ENCODE results near the gene LONP2.

The LONP2 gene

GRCh38 chr16:48405907-48406306 is 161.8 kb downstream of the LONP2 start:
- no peak for DNase-seq

All from RPMI8226 (cell line).